GM19035 (cell line): ENCODE data around the gene STXBP1.

ENCODE experiments used
- ATAC-seq: cut with Tn5 transposase; IDR thresholded peaks from one replicate; pipeline ENCODE4 v1.9.1; 2021; ENCODE audit not compliant: unreplicated experiment

Gene STXBP1

GRCh38 chr9:127712371-127712770 is 100.3 kb downstream of the STXBP1 start:
- no peak for ATAC-seq

GRCh38 chr9:127712867-127713266 is 100.8 kb downstream of the STXBP1 start:
- no peak for ATAC-seq

- no peak for ATAC-seq
These were observed 102.1 kb downstream of the STXBP1 start for GRCh38 chr9:127714020-127714750.

GRCh38 chr9:127714951-127715469 is 102.9 kb downstream of the STXBP1 start:
- ATAC-seq = peak; percentile 3

GRCh38 chr9:127715470-127716337 is 103.6 kb downstream of the STXBP1 start, which contains the start of the genes PTRH1 and TTC16:
TSS of gene PTRH1 (minus strand) at chr9:127715663. CDS start at chr9:127715639, 24 bp downstream.
TSS of gene TTC16 (plus strand) at chr9:127716079. CDS start at chr9:127716146, 67 bp downstream.
- peak; percentile 93 for ATAC-seq

GRCh38 chr9:127716412-127716811 is 104.3 kb downstream of the STXBP1 start:
- ATAC-seq = no peak

- ATAC-seq = no peak
These were observed 105.7 kb downstream of the STXBP1 start for GRCh38 chr9:127717766-127718165.

GRCh38 chr9:127720031-127720864 is 108.2 kb downstream of the STXBP1 start:
- no peak for ATAC-seq

- no peak for ATAC-seq
These were observed 108.8 kb downstream of the STXBP1 start for GRCh38 chr9:127720865-127721227.

- no peak for ATAC-seq
These were observed 109.3 kb downstream of the STXBP1 start for GRCh38 chr9:127721391-127721821.

GRCh38 chr9:127722055-127722745 is 110.1 kb downstream of the STXBP1 start:
- no peak for ATAC-seq

GRCh38 chr9:127723013-127723412 is 110.9 kb downstream of the STXBP1 start:
- no peak for ATAC-seq

GRCh38 chr9:127723444-127723843 is 111.4 kb downstream of the STXBP1 start:
- no peak for ATAC-seq

- ATAC-seq = no peak
These were observed 111.9 kb downstream of the STXBP1 start for GRCh38 chr9:127724012-127724411.

GRCh38 chr9:127726871-127727270 is 114.8 kb downstream of the STXBP1 start:
- no peak for ATAC-seq

- ATAC-seq = no peak
These were observed 116.7 kb downstream of the STXBP1 start for GRCh38 chr9:127728808-127729207.

GRCh38 chr9:127729522-127730256 is 117.6 kb downstream of the STXBP1 start:
- ATAC-seq = no peak

- ATAC-seq = no peak
These were observed 118.2 kb downstream of the STXBP1 start for GRCh38 chr9:127730262-127730661.

- ATAC-seq = no peak
These were observed 118.8 kb downstream of the STXBP1 start for GRCh38 chr9:127730799-127731410.
